Stomach smooth muscle (tissue), 2 donors: ENCODE data around the gene SMNDC1.

Experiments used
- H3K27ac ChIP-seq: one replicate; pipeline ENCODE4 v1.7.0; 2013; ENCODE audit warnings: mild to moderate bottlenecking, low read length, inconsistent platforms
- H3K27me3 ChIP-seq, 2 donors: one replicate each; pipeline ENCODE4 v1.7.0; 2013; ENCODE audit warnings: low read length in 2 of 2; ENCODE audit not compliant: insufficient read depth in 2 of 2, control insufficient read depth in 1 of 2
- H3K36me3 ChIP-seq, 2 donors: one replicate each; pipeline ENCODE4 v1.7.0; 2013; ENCODE audit warnings: low read length in 2 of 2; ENCODE audit not compliant: control insufficient read depth in 2 of 2, insufficient read depth in 2 of 2
- H3K4me1 ChIP-seq: one replicate; pipeline ENCODE4 v1.7.0; 2013; ENCODE audit warnings: low read length; ENCODE audit not compliant: control insufficient read depth, insufficient read depth
- H3K4me3 ChIP-seq, 2 donors: one replicate each; pipeline ENCODE4 v1.7.0; 2013; ENCODE audit warnings: low read length in 2 of 2
- H3K9ac ChIP-seq, 2 donors: one replicate each; pipeline ENCODE4 v1.7.0; 2013; ENCODE audit warnings: low read length in 2 of 2, mild to moderate bottlenecking in 1 of 2
- H3K9me3 ChIP-seq, 2 donors: one replicate each; pipeline ENCODE4 v1.7.0; 2013; ENCODE audit warnings: low read length in 2 of 2; ENCODE audit not compliant: control insufficient read depth in 2 of 2
- donor health status: healthy.
- donor health status: Pancreatic carcinoma.

SMNDC1 gene

DNA sequence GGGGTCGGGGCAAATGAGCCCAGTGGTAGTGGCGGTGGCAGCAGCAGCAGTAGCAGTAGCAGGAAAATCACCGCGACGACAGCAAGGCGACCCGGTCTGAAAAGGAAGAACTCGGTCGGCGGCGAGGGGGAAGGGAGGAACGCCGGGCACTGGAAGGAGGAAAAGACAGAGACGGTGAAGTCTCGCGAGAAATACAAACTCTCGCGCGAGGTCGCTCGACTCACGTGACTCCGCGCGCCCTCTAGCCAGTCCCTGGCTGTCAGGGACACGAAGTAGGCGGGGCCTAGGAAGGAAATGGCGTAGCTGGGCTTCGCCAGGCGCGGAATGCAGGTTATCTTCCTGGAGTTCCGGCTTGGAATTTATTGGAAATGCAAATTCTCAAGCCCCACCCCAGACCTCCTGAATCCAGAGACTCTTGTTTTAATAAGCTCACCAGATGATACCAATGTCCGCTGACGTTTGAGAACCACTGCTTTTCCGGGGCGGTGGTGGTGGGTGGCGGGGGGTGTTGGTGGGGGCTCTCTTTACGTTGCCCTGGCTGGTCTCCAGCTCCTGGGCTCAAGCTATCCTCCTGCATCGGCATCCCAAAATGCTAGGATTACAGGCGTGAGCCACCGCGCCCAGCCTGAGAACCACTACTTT lies at the start of gene SMNDC1:
SMNDC1 (minus strand) TSS at position 141 of the 642 bp plus-strand sequence. CDS start 1,333 bp downstream, outside the sequence.
- Histone ChIP-seq H3K4me1 (peaks cover 11% of the 10 kb centered on the region), H3K36me3 (peaks cover 11 to 22% of the 10 kb centered on the region in 2 donors), H3K27ac (peak within 1 kb of the TSS; percentile 84)

DNA sequence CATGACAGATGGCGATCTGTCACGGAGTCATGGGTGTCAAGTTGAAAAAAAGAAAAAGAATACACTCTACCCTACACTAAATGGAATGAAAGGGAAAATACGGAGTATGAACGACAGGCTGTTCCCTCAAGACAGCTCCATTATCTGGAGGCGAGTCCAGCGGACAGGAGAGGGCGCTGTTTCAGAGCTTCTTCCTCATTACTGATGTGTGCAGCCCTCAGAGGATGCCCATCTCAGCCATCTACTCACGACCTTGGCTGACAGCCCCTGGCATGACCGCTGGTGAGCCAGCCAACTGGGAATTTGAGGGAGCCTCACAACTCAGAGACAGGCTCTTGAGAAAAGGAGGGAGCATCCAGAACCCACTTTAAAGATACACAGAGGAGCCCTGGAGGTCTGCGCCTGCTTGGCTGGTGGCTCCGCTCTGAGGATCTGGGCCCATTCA lies 49.6 kb upstream of the SMNDC1 start:
- Histone ChIP-seq H3K27ac (no peak overlapping the region), H3K9ac (no peak overlapping the region), H3K4me1 (peaks cover 33% of the 10 kb centered on the region), H3K27me3 (peaks cover 0 to 2% of the 10 kb centered on the region in 2 donors), H3K9me3 (no peaks in the 10 kb centered on the region), H3K4me3 (no peak overlapping the region), H3K36me3 (no peaks in the 10 kb centered on the region)

More for the DNA sequence above, at the start of gene SMNDC1:
- Histone ChIP-seq H3K27me3 (no peaks in the 10 kb centered on the region), H3K9me3 (no peaks in the 10 kb centered on the region), H3K9ac (peak within 1 kb of the TSS; percentile 88 to 93), H3K4me3 (peak within 1 kb of the TSS; percentile 89 to 91)

- Histone ChIP-seq H3K27ac (no peak overlapping the region), H3K27me3 (peaks cover 0 to 2% of the 10 kb centered on the region in 2 donors)
Observed at GRCh38 chr10:110353244-110354119, 48.8 kb upstream of the SMNDC1 start.

DNA sequence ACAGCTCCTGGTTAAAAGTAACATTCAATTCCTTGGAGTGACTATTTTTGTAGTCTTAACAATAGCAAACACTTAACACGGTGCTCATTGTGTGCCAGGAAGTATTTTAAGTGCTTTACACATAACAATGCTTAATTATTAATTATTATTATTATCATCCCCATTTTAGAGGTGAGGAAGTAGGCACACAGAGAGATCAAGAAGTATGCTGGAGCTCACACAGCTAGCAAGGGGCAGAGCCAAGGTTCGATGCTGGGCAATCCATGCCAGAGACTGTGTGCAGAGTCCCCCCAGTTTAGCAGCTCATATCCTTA lies 48.2 kb upstream of the SMNDC1 start:
- Histone ChIP-seq H3K36me3 (no peaks in the 10 kb centered on the region), H3K27ac (no peak overlapping the region), H3K9me3 (no peaks in the 10 kb centered on the region), H3K27me3 (peaks cover 0 to 2% of the 10 kb centered on the region in 2 donors), H3K9ac (no peak overlapping the region), H3K4me3 (no peak overlapping the region), H3K4me1 (peaks cover 25% of the 10 kb centered on the region)

More at GRCh38 chr10:110353244-110354119, 48.8 kb upstream of the SMNDC1 start:
- Histone ChIP-seq H3K36me3 (no peaks in the 10 kb centered on the region), H3K9me3 (no peaks in the 10 kb centered on the region), H3K4me3 (peak overlapping the region in 1 of 2 donors; percentile 29), H3K4me1 (peaks cover 25% of the 10 kb centered on the region), H3K9ac (no peak overlapping the region)

GRCh38 chr10:110350812-110351211 lies 46.1 kb upstream of the SMNDC1 start:
- Histone ChIP-seq H3K27ac (no peak overlapping the region), H3K4me1 (peaks cover 17% of the 10 kb centered on the region), H3K9me3 (no peaks in the 10 kb centered on the region), H3K36me3 (no peaks in the 10 kb centered on the region), H3K9ac (no peak overlapping the region), H3K4me3 (no peak overlapping the region), H3K27me3 (peaks cover 0 to 2% of the 10 kb centered on the region in 2 donors)

GRCh38 chr10:110349831-110350230 lies 45.1 kb upstream of the SMNDC1 start:
- Histone ChIP-seq H3K9ac (no peak overlapping the region), H3K4me3 (no peak overlapping the region), H3K9me3 (no peaks in the 10 kb centered on the region), H3K27ac (no peak overlapping the region), H3K4me1 (peaks cover 17% of the 10 kb centered on the region), H3K36me3 (no peaks in the 10 kb centered on the region), H3K27me3 (peaks cover 0 to 2% of the 10 kb centered on the region in 2 donors)

- Histone ChIP-seq H3K9ac (no peak overlapping the region), H3K4me1 (peaks cover 14% of the 10 kb centered on the region), H3K4me3 (no peak overlapping the region)
Observed at GRCh38 chr10:110349386-110349785, 44.7 kb upstream of the SMNDC1 start.

DNA sequence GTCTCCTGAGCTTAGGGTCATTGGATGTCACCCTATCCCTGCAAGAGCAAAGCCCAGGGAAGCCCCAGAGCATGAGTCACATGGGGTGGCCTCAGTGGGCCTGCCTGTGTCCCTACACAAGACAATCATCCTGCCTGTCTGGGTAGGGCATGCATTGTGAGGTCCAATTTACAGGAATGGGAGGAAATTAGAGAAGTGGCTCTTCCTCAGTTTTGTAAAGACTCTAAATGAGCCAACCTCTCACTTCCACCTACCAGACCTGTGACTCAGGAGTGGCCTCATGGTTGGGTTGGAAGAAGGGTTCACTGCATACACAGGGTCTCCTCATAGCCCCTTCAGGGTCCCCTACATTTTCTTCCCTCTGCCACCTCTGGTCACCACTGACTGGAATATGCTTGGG lies 43.6 kb upstream of the SMNDC1 start:
- H3K27me3 ChIP-seq: peaks cover 0 to 2% of the 10 kb centered on the region in 2 donors
- H3K4me3 ChIP-seq: no peak overlapping the region
- no peaks in the 10 kb centered on the region for H3K9me3 ChIP-seq
- H3K4me1 ChIP-seq: peaks cover 3% of the 10 kb centered on the region
- H3K9ac ChIP-seq: no peak overlapping the region
- H3K27ac ChIP-seq: no peak overlapping the region
- no peaks in the 10 kb centered on the region for H3K36me3 ChIP-seq

More at GRCh38 chr10:110349386-110349785, 44.7 kb upstream of the SMNDC1 start:
- no peak overlapping the region for H3K27ac ChIP-seq
- H3K36me3 ChIP-seq: no peaks in the 10 kb centered on the region
- peaks cover 0 to 2% of the 10 kb centered on the region in 2 donors for H3K27me3 ChIP-seq
- H3K9me3 ChIP-seq: no peaks in the 10 kb centered on the region

GRCh38 chr10:110346914-110347313 lies 42.2 kb upstream of the SMNDC1 start:
- no peak overlapping the region for H3K4me3 ChIP-seq
- no peaks in the 10 kb centered on the region for H3K36me3 ChIP-seq
- no peak overlapping the region for H3K27ac ChIP-seq
- H3K27me3 ChIP-seq: peaks cover 0 to 2% of the 10 kb centered on the region in 2 donors
- no peaks in the 10 kb centered on the region for H3K4me1 ChIP-seq
- H3K9me3 ChIP-seq: no peaks in the 10 kb centered on the region
- no peak overlapping the region for H3K9ac ChIP-seq

- no peak overlapping the region for H3K9ac ChIP-seq
- H3K27ac ChIP-seq: no peak overlapping the region
- no peak overlapping the region for H3K4me3 ChIP-seq
- no peaks in the 10 kb centered on the region for H3K9me3 ChIP-seq
- H3K27me3 ChIP-seq: peaks cover 0 to 2% of the 10 kb centered on the region in 2 donors
- H3K36me3 ChIP-seq: no peaks in the 10 kb centered on the region
- no peaks in the 10 kb centered on the region for H3K4me1 ChIP-seq
Observed at GRCh38 chr10:110345286-110345685, 40.6 kb upstream of the SMNDC1 start.
